Lower leg skin (tissue), 3 donors: ENCODE results near the gene RPUSD1.

Experiments used
- CTCF ChIP-seq, 3 donors: fragments of 450-650 bp; IDR thresholded peaks; one replicate each; pipeline ENCODE4 v1.5.1; 2016; ENCODE audit warnings: antibody characterized with exemption in 3 of 3, mild to moderate bottlenecking in 3 of 3, moderate library complexity in 2 of 3
- POLR2A ChIP-seq, 2 donors: fragments of 450-650 bp; IDR thresholded peaks; one replicate each; pipeline ENCODE4 v1.6.1; 2016 to 2017; ENCODE audit warnings: antibody characterized with exemption in 2 of 2, mild to moderate bottlenecking in 1 of 2, moderate library complexity in 1 of 2

GRCh38 chr16:747978-748746, 40.0 kb downstream of the RPUSD1 start:
- TF ChIP-seq POLR2A (IDR thresholded peaks at IDR 0.05), result no peak
- no peak for TF ChIP-seq CTCF (IDR thresholded peaks at IDR 0.05)
